ENCODE results near the gene NDUFS3.
A peak's percentile ranks its signal among the peaks of the same experiment; 100 is the strongest.
"Not testable (repeated sequence)": the region's sequence is repeated elsewhere in the genome, so short reads cannot be mapped to it uniquely, and the experiment has no call there.

NDUFS3 gene

DNA sequence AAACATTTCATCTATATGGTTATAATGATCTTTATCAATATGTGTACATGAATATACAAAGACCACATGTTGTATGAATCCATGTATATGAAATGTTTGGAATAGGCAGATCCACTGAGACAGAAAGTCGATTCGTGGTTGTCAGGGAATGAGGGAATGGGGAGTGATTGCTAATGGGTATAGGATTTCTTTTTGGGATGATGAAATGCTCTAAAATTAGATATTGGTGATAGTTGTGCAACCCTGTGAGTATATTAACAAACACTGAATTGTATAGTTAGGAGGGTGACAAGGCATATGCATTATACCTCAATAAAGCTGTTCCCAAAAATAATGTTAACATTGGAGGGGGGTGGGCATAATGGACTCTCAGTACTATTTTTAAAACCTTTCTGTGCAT, 18.4 kb upstream of the NDUFS3 start:
- DNase-seq (ENCODE audit: low read depth): peak; percentile 13

DNA sequence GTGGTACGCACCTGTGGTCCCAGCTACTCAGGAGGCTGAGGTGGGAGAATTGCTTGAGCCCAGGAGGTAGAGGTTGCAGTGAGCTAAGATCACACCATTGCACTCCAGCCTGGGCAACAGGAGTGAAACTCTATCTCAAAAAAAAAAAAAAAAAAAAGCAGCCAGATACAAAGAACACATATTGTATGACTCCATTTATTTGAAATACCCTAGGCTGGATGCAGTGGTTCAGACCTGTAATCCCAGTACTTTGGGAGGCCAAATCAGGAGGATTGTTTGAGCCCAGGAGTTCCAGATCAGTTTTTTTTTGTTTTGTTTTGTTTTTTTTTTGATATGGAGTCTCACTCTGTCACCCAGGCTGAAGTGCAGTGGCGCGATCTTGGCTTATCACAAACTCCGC, 16.5 kb upstream of the NDUFS3 start:
- DNase-seq (ENCODE audit: low read depth): not testable (repeated sequence)

DNA sequence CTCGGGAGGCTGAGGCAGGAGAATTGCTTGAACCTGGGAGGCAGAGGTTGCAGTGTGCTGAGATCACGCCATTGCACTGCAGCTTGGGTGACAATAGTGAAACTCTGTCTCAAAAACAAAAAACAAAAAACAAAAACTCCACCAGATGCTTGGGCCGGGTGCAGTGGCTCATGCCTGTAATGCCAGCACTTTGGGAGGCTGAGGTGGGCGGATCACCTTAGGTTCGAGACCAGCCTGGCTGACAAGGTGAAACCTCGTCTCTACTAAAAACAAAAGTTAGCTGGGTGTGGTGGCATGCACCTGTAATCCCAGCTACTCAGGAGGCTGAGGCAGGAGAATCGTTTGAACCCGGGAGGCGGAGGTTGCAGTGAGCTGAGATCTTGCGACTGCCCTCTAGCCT, 14.5 kb upstream of the NDUFS3 start:
- DNase-seq (ENCODE audit: low read depth): not testable (repeated sequence)

DNA sequence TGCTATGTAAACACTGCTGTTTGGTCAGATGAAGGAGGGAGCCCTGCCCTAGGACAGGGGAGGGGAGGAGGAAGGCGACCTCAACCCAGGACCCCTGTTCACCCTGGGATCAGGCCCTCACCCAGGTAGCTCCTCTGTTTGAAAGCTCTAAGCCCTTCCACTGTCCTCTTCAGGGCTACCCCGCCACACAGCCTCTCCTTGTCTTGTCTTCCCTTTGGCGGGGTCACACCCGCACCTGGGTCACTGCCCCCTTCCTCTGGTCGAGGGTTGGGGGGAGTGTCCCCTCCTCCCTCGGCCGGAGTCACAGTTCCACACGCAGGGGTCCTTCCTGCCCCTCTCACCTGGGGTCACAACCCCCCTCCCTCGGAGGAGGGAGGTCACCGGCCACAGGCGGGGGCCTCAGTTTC, 13.9 kb upstream of the NDUFS3 start:
- no peak for DNase-seq (ENCODE audit: low read depth)

- DNase-seq (ENCODE audit: low read depth): peak; percentile 82
Measured at GRCh38 chr11:47565340-47566148, 13.3 kb upstream of the NDUFS3 start, which contains the start of gene PTPMT1. PTPMT1 (plus strand) TSS chr11:47565599; CDS start chr11:47565623, 24 bp downstream.

DNA sequence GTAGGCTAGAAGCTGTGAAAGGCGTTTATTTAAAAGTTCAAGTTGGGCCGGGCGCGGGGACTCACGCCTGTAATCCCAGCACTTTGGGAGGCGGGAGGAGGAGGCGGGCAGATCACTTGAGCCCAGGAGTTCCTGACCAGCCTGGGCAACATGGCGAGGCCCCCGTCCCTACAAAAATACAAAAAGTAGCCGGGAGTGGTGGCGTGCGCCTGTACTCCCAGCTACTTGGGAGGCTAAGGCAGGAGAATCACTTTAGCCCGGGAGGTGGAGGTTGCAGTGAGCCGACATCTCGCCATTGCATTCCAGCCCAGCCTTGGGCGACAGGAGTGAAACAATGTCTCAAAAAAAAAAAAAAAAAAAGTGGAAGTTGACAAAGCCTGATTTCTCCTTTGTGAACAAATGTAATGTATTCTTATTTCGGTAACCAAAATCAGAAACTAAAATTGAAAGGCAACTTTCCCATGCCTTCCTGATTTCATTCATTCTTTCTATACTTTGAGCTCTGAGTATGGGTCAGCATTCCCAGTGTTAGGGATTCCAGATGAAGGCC, 12.7 kb upstream of the NDUFS3 start:
- DNase-seq (ENCODE audit: low read depth): peak; percentile 23

- no peak for DNase-seq (ENCODE audit: low read depth)
Measured at GRCh38 chr11:47569646-47570045, 9.2 kb upstream of the NDUFS3 start.

GRCh38 chr11:47570651-47571356, 8.1 kb upstream of the NDUFS3 start:
- DNase-seq (ENCODE audit: low read depth): no peak

GRCh38 chr11:47571357-47571729, 7.5 kb upstream of the NDUFS3 start:
- DNase-seq (ENCODE audit: low read depth): no peak

DNA sequence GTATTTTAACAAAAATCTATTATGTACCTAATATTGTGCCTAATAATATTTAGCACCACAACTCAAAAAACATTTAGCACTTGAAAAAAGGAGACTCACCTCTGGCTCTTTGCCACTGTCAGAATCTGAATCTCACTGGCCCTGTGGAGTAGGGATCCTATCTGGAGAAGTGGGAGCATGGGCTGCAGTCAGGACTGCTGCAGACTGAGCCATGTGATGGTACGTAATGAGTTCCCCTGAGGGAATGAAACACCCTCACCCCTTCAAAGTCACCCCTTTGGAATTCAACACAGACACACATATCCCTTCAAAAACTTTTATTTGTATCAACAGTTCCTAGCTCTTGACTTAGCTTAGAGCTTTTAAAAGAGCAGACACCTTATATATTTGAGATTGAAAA, 7.0 kb upstream of the NDUFS3 start:
- DNase-seq (ENCODE audit: low read depth): peak; percentile 85

- DNase-seq (ENCODE audit: low read depth): no peak
Measured at GRCh38 chr11:47572715-47573255, 6.1 kb upstream of the NDUFS3 start.

- no peak for DNase-seq (ENCODE audit: low read depth)
Measured at GRCh38 chr11:47573321-47573720, 5.6 kb upstream of the NDUFS3 start.

DNA sequence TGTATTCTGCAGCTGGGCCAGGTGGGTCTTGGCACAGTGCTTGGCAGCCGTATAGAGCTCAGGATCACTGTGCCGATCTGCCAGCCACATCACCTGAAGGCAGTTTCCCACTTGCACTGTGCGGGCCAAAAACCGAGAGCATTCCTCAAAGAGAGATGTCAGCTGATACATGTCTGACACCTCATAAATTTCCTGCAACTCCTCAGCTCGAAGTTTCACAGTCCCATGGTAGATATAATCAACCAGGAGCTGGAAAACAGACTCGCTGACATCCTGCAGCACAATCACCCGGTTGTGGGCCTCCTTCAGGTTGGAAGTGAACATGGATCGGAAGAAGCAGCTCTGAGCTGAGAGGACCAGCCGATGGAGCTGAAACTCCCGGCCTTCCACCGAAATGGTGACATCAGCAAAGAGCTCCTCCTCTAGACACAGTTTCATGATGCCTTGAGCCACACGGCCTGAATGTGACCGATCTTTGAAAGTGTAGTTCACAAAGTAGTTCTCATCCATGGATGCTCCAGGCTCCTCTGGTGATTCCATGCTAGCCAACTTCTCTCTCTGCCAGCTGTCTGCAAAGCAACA, 1.3 kb upstream of the NDUFS3 start:
- peak; percentile 41 for DNase-seq (ENCODE audit: low read depth)

- DNase-seq (ENCODE audit: low read depth): no peak
Measured at GRCh38 chr11:47583844-47584243, 5.0 kb downstream of the NDUFS3 start.

DNA sequence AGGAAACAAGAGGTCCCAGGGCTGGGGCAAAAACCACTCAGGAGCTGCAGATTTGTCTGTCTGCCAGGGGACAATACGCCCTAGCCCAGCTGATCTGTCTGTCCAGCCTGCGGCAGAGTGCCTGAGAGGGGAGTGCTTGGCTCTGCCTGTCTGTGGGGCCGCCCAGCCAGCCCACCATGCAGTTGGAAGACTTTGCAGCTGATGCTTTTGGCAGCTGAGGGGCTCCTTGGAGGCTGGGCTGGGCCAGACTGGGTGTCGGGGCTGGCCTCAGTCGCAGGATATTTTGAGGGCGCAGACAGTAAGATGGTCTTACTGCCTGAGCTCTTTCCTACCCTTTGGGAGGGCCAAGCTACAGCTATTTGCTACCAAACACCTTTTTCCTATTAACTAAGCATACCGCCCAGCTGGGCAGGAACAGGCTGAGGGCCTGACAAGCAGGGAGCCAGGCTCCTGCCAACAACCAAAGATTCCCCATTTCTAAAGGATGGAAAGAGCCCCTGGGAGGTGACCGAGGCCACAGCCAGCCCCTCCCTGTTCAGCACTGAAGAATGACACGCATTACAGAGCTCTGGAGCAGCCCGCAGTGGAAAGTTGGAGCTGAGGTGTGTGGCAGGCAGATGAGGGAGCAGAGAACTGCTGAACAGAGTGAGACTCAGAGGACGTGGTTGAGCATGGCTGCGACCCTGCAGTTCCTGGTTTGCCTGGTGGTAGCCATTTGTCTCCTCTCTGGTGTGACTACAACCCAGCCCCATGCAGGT, 7.4 kb downstream of the NDUFS3 start, which contains the start of gene FAM180B:
Gene FAM180B (plus strand): TSS at position 581 of the 758 bp plus-strand sequence. CDS start 91 bp downstream, at position 672.
- no peak for DNase-seq (ENCODE audit: low read depth)

- no peak for DNase-seq (ENCODE audit: low read depth)
Measured at GRCh38 chr11:47587039-47587716, 8.3 kb downstream of the NDUFS3 start.

GRCh38 chr11:47587723-47588326, 9.0 kb downstream of the NDUFS3 start:
- DNase-seq (ENCODE audit: low read depth): no peak

DNA sequence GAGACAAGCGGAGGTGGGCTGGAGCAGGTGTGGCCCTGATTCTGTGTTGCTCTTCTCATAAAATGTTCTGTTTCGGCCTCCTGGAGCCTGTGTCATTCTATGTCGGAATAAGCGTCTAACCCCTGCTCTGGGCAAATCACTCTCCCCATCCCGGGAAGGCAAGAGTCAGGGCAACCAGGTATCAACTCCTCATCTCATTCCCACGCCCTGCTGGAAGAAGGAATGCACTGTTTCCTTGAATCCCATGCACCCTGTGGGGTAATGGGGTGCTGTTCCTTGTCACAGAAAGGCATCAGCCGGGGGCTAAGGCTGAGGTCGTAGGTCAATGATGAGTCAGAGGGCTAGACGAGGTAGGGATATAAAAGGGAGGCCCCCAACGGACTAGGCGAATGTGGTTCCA, 10.2 kb downstream of the NDUFS3 start:
- no peak for DNase-seq (ENCODE audit: low read depth)

DNA sequence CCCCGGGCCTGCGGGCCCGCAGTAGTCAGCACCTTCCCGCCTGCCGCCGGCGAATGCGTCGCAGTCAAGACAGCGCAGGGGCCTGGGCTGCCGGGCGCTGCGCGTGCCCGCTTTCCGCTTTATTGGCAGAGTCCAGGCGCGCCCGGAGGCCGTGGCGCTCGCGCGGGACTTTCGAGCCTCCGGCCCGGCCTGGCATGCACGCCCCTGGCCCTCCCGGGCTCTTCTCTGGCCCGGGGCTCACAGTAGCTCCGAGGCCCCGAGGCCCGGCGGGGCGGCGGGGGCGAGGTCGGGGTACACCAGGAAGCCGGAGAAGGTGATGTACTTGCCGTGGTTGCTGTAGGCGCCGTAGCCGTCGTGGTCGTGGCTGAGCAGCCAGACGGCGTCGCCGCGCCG, 10.7 kb downstream of the NDUFS3 start:
- no peak for DNase-seq (ENCODE audit: low read depth)

All from EH (cell line).